Measurements from ENCODE around the gene SP140. TPM values are rescaled to one million over a fixed set of nuclear protein-coding genes. Genes with fewer than 3 reads are reported as not detected.

SP140 gene
- total RNA-seq, 1 donor from 2014 or later, result 0.06 TPM

- Histone ChIP-seq H2AFZ (replicated peaks) (no peak overlapping the region), H3K79me2 (ENCODE audit: low read depth) (no peaks in the 10 kb centered on the region), H4K20me1 (ENCODE audit: low read depth) (no peaks in the 10 kb centered on the region), H3K4me2 (no peak overlapping the region), H3K9ac (no peak overlapping the region), H3K27ac (no peak overlapping the region), H3K9me3 (ENCODE audit: low read depth) (no peaks in the 10 kb centered on the region), H3K4me3 (no peak overlapping the region), H3K27me3 (no peaks in the 10 kb centered on the region), H3K4me1 (no peaks in the 10 kb centered on the region), H3F3A (ENCODE audit: low read depth) (no peaks in the 10 kb centered on the region), H3K36me3 (no peaks in the 10 kb centered on the region)
- H3K4me3 Mint-ChIP-seq, result no peak overlapping the region
- DNase-seq (ENCODE audit: low spot score), result no peak
- H3K27ac Mint-ChIP-seq, result no peak overlapping the region
- H3K27me3 Mint-ChIP-seq (ENCODE audit: insufficient read depth, low read depth), result peaks cover 2% of the 10 kb centered on the region
- H3K9me3 Mint-ChIP-seq, result peaks cover 13% of the 10 kb centered on the region
- no peaks in the 10 kb centered on the region for H3K4me1 Mint-ChIP-seq
- TF ChIP-seq, protein P1, sequence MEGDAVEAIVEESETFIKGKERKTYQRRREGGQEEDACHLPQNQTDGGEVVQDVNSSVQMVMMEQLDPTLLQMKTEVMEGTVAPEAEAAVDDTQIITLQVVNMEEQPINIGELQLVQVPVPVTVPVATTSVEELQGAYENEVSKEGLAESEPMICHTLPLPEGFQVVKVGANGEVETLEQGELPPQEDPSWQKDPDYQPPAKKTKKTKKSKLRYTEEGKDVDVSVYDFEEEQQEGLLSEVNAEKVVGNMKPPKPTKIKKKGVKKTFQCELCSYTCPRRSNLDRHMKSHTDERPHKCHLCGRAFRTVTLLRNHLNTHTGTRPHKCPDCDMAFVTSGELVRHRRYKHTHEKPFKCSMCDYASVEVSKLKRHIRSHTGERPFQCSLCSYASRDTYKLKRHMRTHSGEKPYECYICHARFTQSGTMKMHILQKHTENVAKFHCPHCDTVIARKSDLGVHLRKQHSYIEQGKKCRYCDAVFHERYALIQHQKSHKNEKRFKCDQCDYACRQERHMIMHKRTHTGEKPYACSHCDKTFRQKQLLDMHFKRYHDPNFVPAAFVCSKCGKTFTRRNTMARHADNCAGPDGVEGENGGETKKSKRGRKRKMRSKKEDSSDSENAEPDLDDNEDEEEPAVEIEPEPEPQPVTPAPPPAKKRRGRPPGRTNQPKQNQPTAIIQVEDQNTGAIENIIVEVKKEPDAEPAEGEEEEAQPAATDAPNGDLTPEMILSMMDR (IDR thresholded peaks at IDR 0.05), result no peak
- TF ChIP-seq EZH2phosphoT487 (IDR thresholded peaks at IDR 0.05) (no peak), EZH2 (IDR thresholded peaks at IDR 0.05) (no peak)
- no peaks in the 10 kb centered on the region for H3K36me3 Mint-ChIP-seq
Observed at GRCh38 chr2:230321031-230321430, 95.5 kb downstream of the SP140 start.

- Histone ChIP-seq H3K9me3 (ENCODE audit: low read depth) (no peaks in the 10 kb centered on the region), H3F3A (ENCODE audit: low read depth) (no peaks in the 10 kb centered on the region), H3K4me3 (no peak overlapping the region), H3K4me1 (no peaks in the 10 kb centered on the region), H3K27ac (no peak overlapping the region), H3K4me2 (no peak overlapping the region), H3K9ac (no peak overlapping the region), H2AFZ (replicated peaks) (no peak overlapping the region), H4K20me1 (ENCODE audit: low read depth) (no peaks in the 10 kb centered on the region), H3K79me2 (ENCODE audit: low read depth) (no peaks in the 10 kb centered on the region), H3K36me3 (no peaks in the 10 kb centered on the region), H3K27me3 (no peaks in the 10 kb centered on the region)
- Mint-ChIP-seq H3K4me1 (no peaks in the 10 kb centered on the region), H3K27ac (no peak overlapping the region), H3K27me3 (ENCODE audit: insufficient read depth, low read depth) (peaks cover 5% of the 10 kb centered on the region), H3K36me3 (no peaks in the 10 kb centered on the region), H3K9me3 (peaks cover 13% of the 10 kb centered on the region), H3K4me3 (no peak overlapping the region)
- DNase-seq (ENCODE audit: low spot score), result no peak
- TF ChIP-seq, protein P1 (IDR thresholded peaks at IDR 0.05), result peak; percentile 9
- no peak for TF ChIP-seq EZH2 (IDR thresholded peaks at IDR 0.05)
Observed at GRCh38 chr2:230322561-230323384, 97.2 kb downstream of the SP140 start.

GRCh38 chr2:230323385-230324106 lies 98.0 kb downstream of the SP140 start:
- peaks cover 13% of the 10 kb centered on the region for H3K9me3 Mint-ChIP-seq
- H3K9me3 ChIP-seq (ENCODE audit: low read depth), result no peaks in the 10 kb centered on the region
- no peak overlapping the region for H2AFZ ChIP-seq (replicated peaks)
- H3K9ac ChIP-seq, result no peak overlapping the region
- no peak overlapping the region for H3K4me2 ChIP-seq
- H3K4me3 ChIP-seq, result no peak overlapping the region
- no peaks in the 10 kb centered on the region for H3K4me1 Mint-ChIP-seq
- no peak for TF ChIP-seq EZH2 (IDR thresholded peaks at IDR 0.05)
- no peak for TF ChIP-seq EZH2phosphoT487 (IDR thresholded peaks at IDR 0.05)
- TF ChIP-seq, protein P1 (IDR thresholded peaks at IDR 0.05), result no peak
- peaks cover 5% of the 10 kb centered on the region for H3K27me3 Mint-ChIP-seq (ENCODE audit: insufficient read depth, low read depth)
- H3K36me3 Mint-ChIP-seq, result no peaks in the 10 kb centered on the region
- H3K27ac ChIP-seq, result no peak overlapping the region
- no peaks in the 10 kb centered on the region for H3K79me2 ChIP-seq (ENCODE audit: low read depth)
- no peak overlapping the region for H3K4me3 Mint-ChIP-seq
- DNase-seq (ENCODE audit: low spot score), result no peak
- no peaks in the 10 kb centered on the region for H3K4me1 ChIP-seq
- H4K20me1 ChIP-seq (ENCODE audit: low read depth), result no peaks in the 10 kb centered on the region
- H3F3A ChIP-seq (ENCODE audit: low read depth), result no peaks in the 10 kb centered on the region
- H3K27me3 ChIP-seq, result no peaks in the 10 kb centered on the region
- H3K36me3 ChIP-seq, result no peaks in the 10 kb centered on the region
- H3K27ac Mint-ChIP-seq, result peak overlapping the region; percentile 72

All from neural progenitor cell (in vitro differentiated cells).